GM21447 (cell line): Measurements from ENCODE around the gene WNT7B.

Source experiments
- ATAC-seq: cut with Tn5 transposase; IDR thresholded peaks from one replicate; pipeline ENCODE4 v1.9.1; 2021; ENCODE audit not compliant: unreplicated experiment

The WNT7B gene

GRCh38 chr22:45977003-45977411, at the start of gene WNT7B:
Gene WNT7B, minus strand, starts transcription at chr22:45977162. Its CDS starts 408 bp downstream, at chr22:45976754.
- ATAC-seq: no peak

- ATAC-seq: no peak
Observed at GRCh38 chr22:46025973-46026898, 49.3 kb upstream of the WNT7B start.

- no peak for ATAC-seq
Observed at GRCh38 chr22:46025225-46025972, 48.4 kb upstream of the WNT7B start.

- ATAC-seq: no peak
Observed at GRCh38 chr22:46024136-46024840, 47.3 kb upstream of the WNT7B start.

- no peak for ATAC-seq
Observed at GRCh38 chr22:46023558-46023981, 46.6 kb upstream of the WNT7B start.

GRCh38 chr22:46022881-46023512, 46.0 kb upstream of the WNT7B start:
- ATAC-seq: no peak

GRCh38 chr22:46021577-46021976, 44.6 kb upstream of the WNT7B start:
- no peak for ATAC-seq

- no peak for ATAC-seq
Observed at GRCh38 chr22:46019351-46019750, 42.4 kb upstream of the WNT7B start.

GRCh38 chr22:46018859-46019258, 41.9 kb upstream of the WNT7B start:
- ATAC-seq: no peak

- ATAC-seq: no peak
Observed at GRCh38 chr22:46017166-46017565, 40.2 kb upstream of the WNT7B start.

- ATAC-seq: peak; percentile 63
Observed at GRCh38 chr22:46013460-46014416, 36.8 kb upstream of the WNT7B start.

- no peak for ATAC-seq
Observed at GRCh38 chr22:46012881-46013281, 35.9 kb upstream of the WNT7B start.

GRCh38 chr22:46012182-46012880, 35.4 kb upstream of the WNT7B start:
- no peak for ATAC-seq

GRCh38 chr22:46011627-46012181, 34.7 kb upstream of the WNT7B start:
- no peak for ATAC-seq

- ATAC-seq: no peak
Observed at GRCh38 chr22:46010951-46011626, 34.1 kb upstream of the WNT7B start.

GRCh38 chr22:46010207-46010867, 33.4 kb upstream of the WNT7B start:
- no peak for ATAC-seq

- no peak for ATAC-seq
Observed at GRCh38 chr22:46009730-46010129, 32.8 kb upstream of the WNT7B start.
